Measurements from ENCODE around the gene LRP1B. TPM values are rescaled to one million over a fixed set of nuclear protein-coding genes. Genes with fewer than 3 reads are reported as not detected.
"Not testable (repeated sequence)": the region's sequence is repeated elsewhere in the genome, so short reads cannot be mapped to it uniquely, and the experiment has no call there.

LRP1B gene
- total and polyA plus RNA-seq, 2 donors (not counting 1 experiment from before 2014, with no cell fraction given), result under 0.01 to 0.01 TPM

DNA sequence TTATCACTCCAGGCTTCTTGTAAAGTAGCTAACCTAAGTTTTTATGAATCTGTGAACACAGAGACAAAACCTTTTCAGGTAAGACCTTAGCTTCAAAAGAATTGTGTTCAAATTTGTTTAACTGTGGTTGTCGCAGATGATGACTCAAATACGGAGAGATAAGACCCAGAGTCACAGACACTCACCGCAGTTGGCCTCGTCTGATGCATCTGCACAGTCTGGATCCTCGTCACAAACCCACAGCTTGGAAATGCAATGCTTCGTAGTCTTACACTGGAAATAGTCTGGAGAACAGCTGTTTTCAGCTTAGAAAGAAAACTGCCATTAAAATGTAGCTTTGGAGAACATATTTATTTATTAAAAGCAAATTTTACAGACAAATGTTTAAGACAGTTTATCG, 1688.5 kb downstream of the LRP1B start:
- Histone ChIP-seq H3K9me3 (ENCODE audit: control insufficient read depth, insufficient read depth, low read depth, low read length) (no peaks in the 10 kb centered on the region), H3K4me2 (ENCODE audit: extremely low read depth, insufficient read depth, low read length) (no peak overlapping the region), H3K79me2 (ENCODE audit: control insufficient read depth, insufficient read depth, low read length) (no peaks in the 10 kb centered on the region), H3K36me3 (ENCODE audit: control insufficient read depth, insufficient read depth, low read length) (no peaks in the 10 kb centered on the region), H3K9ac (ENCODE audit: insufficient read depth, low read length) (no peak overlapping the region), H3K4me1 (ENCODE audit: control insufficient read depth, extremely low read depth, insufficient read depth, low read length) (no peaks in the 10 kb centered on the region), H2AFZ (ENCODE audit: low read length) (peak overlapping the region; percentile 13), H3K4me3 (replicated peaks in 1 of 4; ENCODE audit: control extremely low read depth in 1 of 4, insufficient read depth in 1 of 4, low read depth in 3 of 4, low read length in 4 of 4) (no peak overlapping the region), H3K27ac (ENCODE audit: insufficient read depth, low read length) (no peak overlapping the region), H4K20me1 (ENCODE audit: control insufficient read depth, extremely low read depth, insufficient read depth, low read length) (no peaks in the 10 kb centered on the region), H3K27me3 (ENCODE audit: control insufficient read depth, insufficient read depth, low read length) (no peaks in the 10 kb centered on the region)
- TF ChIP-seq EZH2 (IDR thresholded peaks at IDR 0.05; ENCODE audit: low read length, missing control alignments) (no peak), CTCF (conservative IDR thresholded peaks at IDR 0.05 in 1 of 2, IDR thresholded peaks at IDR 0.05 in 1 of 2; ENCODE audit: low read depth in 1 of 2, low read length in 2 of 2) (no peak)
- peak; percentile 18 to 33 for DNase-seq (ENCODE audit: low read depth in 2 of 2)

DNA sequence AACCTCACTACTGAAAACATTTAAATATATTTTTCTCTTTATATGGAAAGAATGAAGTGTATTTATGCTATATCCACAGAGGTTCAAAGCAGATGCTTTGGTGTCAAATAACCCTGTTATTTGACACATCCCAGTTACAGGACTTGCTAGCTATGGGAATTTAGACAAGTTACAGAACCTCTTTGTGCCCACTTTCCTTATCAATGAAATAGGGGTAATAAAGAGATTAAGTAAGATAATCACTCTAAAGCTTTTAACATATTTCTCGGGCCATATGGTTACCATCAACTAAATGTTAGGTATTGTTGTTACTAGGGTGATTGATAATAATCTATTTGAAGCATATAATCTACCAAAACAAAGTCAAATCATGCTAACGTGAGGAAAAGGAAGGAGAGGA, 1690.0 kb downstream of the LRP1B start:
- Histone ChIP-seq H3K79me2 (ENCODE audit: control insufficient read depth, insufficient read depth, low read length) (no peaks in the 10 kb centered on the region), H3K4me1 (ENCODE audit: control insufficient read depth, extremely low read depth, insufficient read depth, low read length) (no peaks in the 10 kb centered on the region), H3K4me2 (ENCODE audit: extremely low read depth, insufficient read depth, low read length) (no peak overlapping the region), H3K27me3 (ENCODE audit: control insufficient read depth, insufficient read depth, low read length) (no peaks in the 10 kb centered on the region), H3K9ac (ENCODE audit: insufficient read depth, low read length) (no peak overlapping the region), H3K9me3 (ENCODE audit: control insufficient read depth, insufficient read depth, low read depth, low read length) (no peaks in the 10 kb centered on the region), H3K4me3 (replicated peaks in 1 of 4; ENCODE audit: control extremely low read depth in 1 of 4, insufficient read depth in 1 of 4, low read depth in 3 of 4, low read length in 4 of 4) (no peak overlapping the region), H3K36me3 (ENCODE audit: control insufficient read depth, insufficient read depth, low read length) (no peaks in the 10 kb centered on the region), H3K27ac (ENCODE audit: insufficient read depth, low read length) (no peak overlapping the region), H2AFZ (ENCODE audit: low read length) (no peak overlapping the region), H4K20me1 (ENCODE audit: control insufficient read depth, extremely low read depth, insufficient read depth, low read length) (no peaks in the 10 kb centered on the region)
- TF ChIP-seq CTCF (conservative IDR thresholded peaks at IDR 0.05 in 1 of 2, IDR thresholded peaks at IDR 0.05 in 1 of 2; ENCODE audit: low read depth in 1 of 2, low read length in 2 of 2) (no peak), EZH2 (IDR thresholded peaks at IDR 0.05; ENCODE audit: low read length, missing control alignments) (no peak)
- no peak for DNase-seq (ENCODE audit: low read depth in 2 of 2)

DNA sequence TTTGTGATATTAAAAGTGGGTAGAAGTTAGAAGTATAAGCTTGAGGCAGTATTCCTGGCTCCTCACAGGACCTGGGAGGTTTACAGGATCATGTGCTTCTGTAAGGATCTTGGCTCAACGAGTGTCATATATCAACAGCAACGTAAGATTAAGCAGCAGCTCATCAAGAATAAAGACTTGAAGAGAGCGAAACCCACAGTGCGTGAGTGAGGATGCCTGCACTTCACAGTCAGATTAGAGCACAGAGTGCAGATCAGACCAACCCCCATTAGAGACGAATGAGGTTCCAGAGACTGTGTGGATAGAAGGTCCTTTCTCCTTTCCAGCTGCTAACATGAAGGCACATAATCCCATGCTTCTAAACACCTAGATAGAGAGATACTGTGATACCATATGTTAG, 1693.9 kb downstream of the LRP1B start:
- Histone ChIP-seq H3K9me3 (ENCODE audit: control insufficient read depth, insufficient read depth, low read depth, low read length) (no peaks in the 10 kb centered on the region), H3K4me3 (replicated peaks in 1 of 4; ENCODE audit: control extremely low read depth in 1 of 4, insufficient read depth in 1 of 4, low read depth in 3 of 4, low read length in 4 of 4) (no peak overlapping the region), H3K4me2 (ENCODE audit: extremely low read depth, insufficient read depth, low read length) (no peak overlapping the region), H3K27me3 (ENCODE audit: control insufficient read depth, insufficient read depth, low read length) (no peaks in the 10 kb centered on the region), H3K27ac (ENCODE audit: insufficient read depth, low read length) (no peak overlapping the region), H3K79me2 (ENCODE audit: control insufficient read depth, insufficient read depth, low read length) (no peaks in the 10 kb centered on the region), H2AFZ (ENCODE audit: low read length) (no peak overlapping the region), H4K20me1 (ENCODE audit: control insufficient read depth, extremely low read depth, insufficient read depth, low read length) (no peaks in the 10 kb centered on the region), H3K9ac (ENCODE audit: insufficient read depth, low read length) (no peak overlapping the region), H3K36me3 (ENCODE audit: control insufficient read depth, insufficient read depth, low read length) (no peaks in the 10 kb centered on the region), H3K4me1 (ENCODE audit: control insufficient read depth, extremely low read depth, insufficient read depth, low read length) (no peaks in the 10 kb centered on the region)
- TF ChIP-seq EZH2 (IDR thresholded peaks at IDR 0.05; ENCODE audit: low read length, missing control alignments) (no peak), CTCF (conservative IDR thresholded peaks at IDR 0.05 in 1 of 2, IDR thresholded peaks at IDR 0.05 in 1 of 2; ENCODE audit: low read depth in 1 of 2, low read length in 2 of 2) (no peak)
- DNase-seq (ENCODE audit: low read depth in 2 of 2), result no peak

DNA sequence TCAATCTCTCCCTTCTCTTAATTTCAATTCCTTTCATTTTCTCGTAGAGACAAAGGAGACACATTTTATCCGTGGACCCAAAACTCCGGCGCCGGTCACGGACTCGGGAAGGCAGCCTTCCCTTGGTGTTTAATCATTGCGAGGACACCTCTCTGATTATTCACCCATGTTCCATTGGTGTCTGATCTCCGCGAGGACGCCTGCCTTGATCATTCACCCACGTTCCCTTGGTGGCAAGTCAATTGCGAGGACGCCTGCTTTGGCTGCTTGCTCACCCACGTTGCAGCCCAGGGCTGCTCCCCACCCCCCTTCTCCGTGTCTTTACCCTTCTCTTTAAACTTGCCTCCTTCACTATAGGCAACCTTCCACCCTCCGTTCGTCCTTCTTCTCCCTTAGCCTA, 1703.8 kb downstream of the LRP1B start:
- DNase-seq (ENCODE audit: low read depth in 2 of 2); H3K9ac ChIP-seq (ENCODE audit: insufficient read depth, low read length); H3K27me3 ChIP-seq (ENCODE audit: control insufficient read depth, insufficient read depth, low read length); H2AFZ ChIP-seq (ENCODE audit: low read length); H3K4me3 ChIP-seq (replicated peaks in 1 of 4; ENCODE audit: control extremely low read depth in 1 of 4, insufficient read depth in 1 of 4, low read depth in 3 of 4, low read length in 4 of 4); H3K79me2 ChIP-seq (ENCODE audit: control insufficient read depth, insufficient read depth, low read length); H4K20me1 ChIP-seq (ENCODE audit: control insufficient read depth, extremely low read depth, insufficient read depth, low read length); H3K36me3 ChIP-seq (ENCODE audit: control insufficient read depth, insufficient read depth, low read length); H3K27ac ChIP-seq (ENCODE audit: insufficient read depth, low read length); H3K4me1 ChIP-seq (ENCODE audit: control insufficient read depth, extremely low read depth, insufficient read depth, low read length); H3K9me3 ChIP-seq (ENCODE audit: control insufficient read depth, insufficient read depth, low read depth, low read length); H3K4me2 ChIP-seq (ENCODE audit: extremely low read depth, insufficient read depth, low read length): not testable (repeated sequence)

All from fibroblast of lung (primary cell).